ENCODE measurements around the gene COL7A1. TPM values are rescaled to one million over a fixed set of nuclear protein-coding genes. Genes with fewer than 3 reads are reported as not detected.

Gene COL7A1
- total and polyA plus RNA-seq, 2 of the 8 experiments (the other 6 are each of a cell fraction or from before 2014, with no cell fraction given) = 10.7 to 13.9 TPM

DNA sequence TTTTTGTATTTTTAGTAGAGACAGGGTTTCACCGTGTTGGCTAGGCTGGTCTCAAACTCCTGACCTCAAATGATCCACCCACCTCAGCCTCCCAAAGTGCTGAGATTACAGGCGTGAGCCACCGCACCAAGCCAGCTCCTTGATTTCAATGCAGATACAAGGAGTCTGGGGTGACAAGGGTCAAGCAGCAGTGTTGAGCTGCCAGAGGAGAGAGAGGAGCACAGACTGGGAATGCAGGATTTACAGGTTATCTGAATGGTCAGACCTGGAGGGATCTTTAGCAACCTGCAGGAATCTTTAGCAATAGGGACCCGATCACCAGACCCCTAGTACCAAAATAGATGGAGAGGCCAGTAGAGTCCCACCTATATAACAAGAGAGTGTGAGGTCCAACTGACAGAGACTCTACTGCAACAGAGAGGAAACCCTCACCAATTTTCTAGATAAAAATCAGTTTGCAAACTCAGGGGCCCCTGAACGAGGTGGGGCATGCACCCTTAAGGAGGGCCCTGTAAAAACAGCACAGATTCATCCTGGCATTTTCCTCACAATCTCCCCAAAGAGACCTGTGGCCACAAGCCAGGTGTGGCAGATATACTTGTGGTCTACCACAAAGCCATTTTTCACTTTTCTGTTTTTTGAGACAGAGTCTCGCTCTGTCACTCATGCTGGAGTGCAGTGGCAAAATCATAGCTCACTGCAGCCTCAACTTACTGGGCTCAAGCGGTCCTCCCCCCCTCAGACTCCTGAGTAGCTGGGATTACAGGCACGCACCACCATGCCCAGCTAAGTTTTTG is 80.5 kb downstream of the COL7A1 start:
- no peak overlapping the region for H2BK12ac ChIP-seq (ENCODE audit: low read depth, low read length)
- H4K8ac ChIP-seq (ENCODE audit: extremely low read depth, insufficient read depth, low read length) = no peak overlapping the region
- no peaks in the 10 kb centered on the region for H3K79me1 ChIP-seq (ENCODE audit: low read depth, low read length)
- H2BK5ac ChIP-seq (ENCODE audit: low read depth, low read length) = no peak overlapping the region
- no peak overlapping the region for H2BK20ac ChIP-seq (ENCODE audit: low read length)
- no peak overlapping the region for H4K91ac ChIP-seq (replicated peaks; ENCODE audit: insufficient read length, low read length)
- no peaks in the 10 kb centered on the region for H3K27me3 ChIP-seq (replicated peaks in 1 of 4; ENCODE audit: control insufficient read depth in 3 of 4, extremely low read depth in 1 of 4, insufficient read depth in 3 of 4, low read length in 3 of 4)
- no peak overlapping the region for H2AK5ac ChIP-seq (ENCODE audit: low read depth, low read length)
- H2BK120ac ChIP-seq (replicated peaks; ENCODE audit: low read depth, low read length) = no peak overlapping the region
- FAIRE-seq (no peak), DNase-seq (ENCODE audit: low read depth in 1 of 2, low spot score in 2 of 2) (no peak)
- H3K4me3 ChIP-seq (ENCODE audit: extremely low read depth in 1 of 4, insufficient read depth in 2 of 4, low read depth in 3 of 4, low read length in 4 of 4) = no peak overlapping the region
- H2AFZ ChIP-seq (ENCODE audit: low read length) = no peak overlapping the region
- H3K23me2 ChIP-seq (ENCODE audit: low read depth, low read length) = no peaks in the 10 kb centered on the region
- H3K4me2 ChIP-seq (ENCODE audit: insufficient read depth in 1 of 2, low read depth in 2 of 2, low read length in 2 of 2) = no peak overlapping the region
- no peaks in the 10 kb centered on the region; a peak in 1 of 8 replicates for H3K36me3 ChIP-seq (ENCODE audit: control insufficient read depth in 2 of 4, insufficient read depth in 4 of 4, low read length in 3 of 4)
- H4K5ac ChIP-seq (ENCODE audit: insufficient read length, low read depth, low read length) = no peak overlapping the region
- POLR2A ChIA-PET (ENCODE audit: partially characterized antibody) = interaction anchor here (0.7 to 1.1 kb wide), 3 partner anchors 41 to 97 kb away, joined by 3 to 4 read pairs (median 3); no protein-coding TSS in a partner anchor
- H3K27ac ChIP-seq (ENCODE audit: low read depth, low read length) = no peak overlapping the region
- H3K9ac ChIP-seq (replicated peaks in 1 of 4; ENCODE audit: extremely low read depth in 1 of 4, low read depth in 3 of 4, low read length in 3 of 4) = no peak overlapping the region
- no peak overlapping the region for H2BK15ac ChIP-seq (ENCODE audit: low read length)
- CTCF ChIA-PET (ENCODE audit: partially characterized antibody) = interaction anchor here (0.7 to 4.0 kb wide), 6 partner anchors 34 to 114 kb away, joined by 3 to 12 read pairs (median 7); a partner anchor contains a TSS
- no peak overlapping the region for H3K4ac ChIP-seq (replicated peaks; ENCODE audit: insufficient read length, low read depth, low read length)
- H3K79me2 ChIP-seq (ENCODE audit: control insufficient read depth in 1 of 2, insufficient read depth in 2 of 2, low read length in 2 of 2) = no peaks in the 10 kb centered on the region
- H3K4me1 ChIP-seq (replicated peaks in 1 of 4; ENCODE audit: control insufficient read depth in 3 of 4, insufficient read depth in 4 of 4, low read length in 3 of 4) = no peaks in the 10 kb centered on the region
- H4K20me1 ChIP-seq (replicated peaks in 1 of 2; ENCODE audit: control insufficient read depth in 1 of 2, insufficient read depth in 2 of 2, low read length in 2 of 2) = no peaks in the 10 kb centered on the region
- H3K56ac ChIP-seq (replicated peaks; ENCODE audit: insufficient read length, low read depth, low read length) = no peak overlapping the region
- no peak overlapping the region for H3K23ac ChIP-seq (ENCODE audit: insufficient read length)
- H3K14ac ChIP-seq (ENCODE audit: insufficient read length) = no peak overlapping the region
- TF ChIP-seq TEAD4 (IDR thresholded peaks at IDR 0.05; ENCODE audit: low read depth, low read length) (no peak), EZH2 (IDR thresholded peaks at IDR 0.05; ENCODE audit: low read depth, low read length, severe bottlenecking) (no peak), SRF (IDR thresholded peaks at IDR 0.05; ENCODE audit: low read depth, low read length) (no peak), POU5F1 (IDR thresholded peaks at IDR 0.05; ENCODE audit: low read depth, low read length) (no peak), TCF12 (IDR thresholded peaks at IDR 0.05; ENCODE audit: low read depth, low read length) (no peak), CBX8 (IDR thresholded peaks at IDR 0.05; ENCODE audit: borderline replicate concordance, low read depth, low read length) (no peak), SP4 (IDR thresholded peaks at IDR 0.05; ENCODE audit: low read length) (no peak), KDM1A (IDR thresholded peaks at IDR 0.05; ENCODE audit: borderline replicate concordance, low read length) (no peak)
- H3K18ac ChIP-seq (ENCODE audit: extremely low read depth, low read length) = no peak overlapping the region
- H3K9me3 ChIP-seq (ENCODE audit: insufficient read depth in 2 of 2, low read depth in 1 of 2, low read length in 1 of 2) = no peaks in the 10 kb centered on the region
- WGBS, 2 experiments (ENCODE audit: extremely low coverage in 1 of 2, insufficient coverage in 1 of 2, insufficient read length in 1 of 2, insufficient replicate concordance in 2 of 2, low coverage in 1 of 2, low lambda C conversion rate in 2 of 2, missing lambda C conversion rate in 1 of 2) = 91% methylated on average over 8 of the region's 8 CpGs; no CpG with 5 or more reads in 1 of the 2 experiments

All from H1 (cell line).